ENCODE results near the gene MUC20.
"Not testable (repeated sequence)": the region's sequence is repeated elsewhere in the genome, so short reads cannot be mapped to it uniquely, and the experiment has no call there.

MUC20 gene

GRCh38 chr3:195757438-195757770, 36.6 kb downstream of the MUC20 start:
- no peak for FAIRE-seq

GRCh38 chr3:195757827-195758226, 37.0 kb downstream of the MUC20 start:
- FAIRE-seq = no peak

GRCh38 chr3:195758721-195759353, 38.1 kb downstream of the MUC20 start:
- FAIRE-seq = no peak

GRCh38 chr3:195760345-195761122, 39.8 kb downstream of the MUC20 start:
- no peak for FAIRE-seq

- FAIRE-seq = no peak
Measured at GRCh38 chr3:195761123-195761566, 40.4 kb downstream of the MUC20 start.

- FAIRE-seq = no peak
Measured at GRCh38 chr3:195761567-195762248, 40.9 kb downstream of the MUC20 start.

GRCh38 chr3:195762249-195762585, 41.4 kb downstream of the MUC20 start:
- FAIRE-seq = no peak

GRCh38 chr3:195762611-195763010, 41.8 kb downstream of the MUC20 start:
- no peak for FAIRE-seq

GRCh38 chr3:195763076-195763830, 42.5 kb downstream of the MUC20 start:
- no peak for FAIRE-seq

GRCh38 chr3:195763843-195764825, 43.4 kb downstream of the MUC20 start:
- FAIRE-seq = no peak

GRCh38 chr3:195764961-195765706, 44.4 kb downstream of the MUC20 start:
- FAIRE-seq = no peak

- FAIRE-seq = no peak
Measured at GRCh38 chr3:195766671-195767070, 45.9 kb downstream of the MUC20 start.

- no peak for FAIRE-seq
Measured at GRCh38 chr3:195767792-195768191, 47.0 kb downstream of the MUC20 start.

- no peak for FAIRE-seq
Measured at GRCh38 chr3:195768414-195768813, 47.6 kb downstream of the MUC20 start.

GRCh38 chr3:195768831-195769303, 48.1 kb downstream of the MUC20 start:
- no peak for FAIRE-seq

- no peak for FAIRE-seq
Measured at GRCh38 chr3:195769551-195769950, 48.8 kb downstream of the MUC20 start.

- FAIRE-seq = no peak
Measured at GRCh38 chr3:195770081-195770840, 49.5 kb downstream of the MUC20 start.

- not testable (repeated sequence) for FAIRE-seq
Measured at GRCh38 chr3:195770841-195771645, 50.3 kb downstream of the MUC20 start.

- FAIRE-seq = no peak
Measured at GRCh38 chr3:195771646-195772300, 51.0 kb downstream of the MUC20 start.
